GM12878 (cell line): ENCODE measurements around the gene PITPNB. TPM values are rescaled to one million over a fixed set of nuclear protein-coding genes. Genes with fewer than 3 reads are reported as not detected.
A peak's percentile ranks its signal among the peaks of the same experiment; 100 is the strongest.

ENCODE experiments used
- ATAC-seq: fragments of 200-7000 bp; cut with Tn5 transposase; 3 replicates; pipeline ENCODE4 v1.9.1; 2020; ENCODE audit warnings: mild to moderate bottlenecking, moderate library complexity
- BruUV-seq: library from RNA; stranded (reverse); fragments of 400-500 nt; replicated peaks from 2 replicates; lab custom pipeline; 2021; lab: Mats Ljungman, UMichigan
- CTCF ChIA-PET: fragments of 300-600 bp; sonication (Branson Sonifier 250); formaldehyde crosslinking; extraction: SDS; loops from one replicate; lab custom pipeline; 2021; ENCODE audit warnings: inconsistent platforms; lab: Yijun Ruan, JAX
- POLR2A ChIA-PET: fragments of 350-600 bp; formaldehyde crosslinking; extraction: SDS; loops from one replicate; lab custom pipeline; 2021; ENCODE audit warnings: inconsistent platforms; lab: Charles Lee
- RAD21 ChIA-PET: fragments of 300-600 bp; sonication (Branson Sonifier 250); formaldehyde crosslinking; loops from one replicate; lab custom pipeline; 2023; ENCODE audit warnings: antibody characterized with exemption; ENCODE audit not compliant: unreplicated experiment; lab: Charles Lee
- SMC1A ChIA-PET: fragments of 300-600 bp; sonication (Branson Sonifier 250); formaldehyde crosslinking; loops from one replicate; lab custom pipeline; 2023; ENCODE audit not compliant: unreplicated experiment, uncharacterized antibody; lab: Charles Lee
- DNase-seq: peaks from one replicate; pipeline ENCODE4 v3.0.0-alpha.2; 2011; ENCODE audit warnings: low read depth, low spot score
- FAIRE-seq: peaks from 3 replicates; lab custom pipeline; 2011; peaks lifted over from hg19 to GRCh38; lab: Jason Lieb, UNC
- H2AFZ ChIP-seq: 2 replicates; pipeline ENCODE4 v1.6.0; 2011; ENCODE audit warnings: low read depth, low read length, control low read depth; ENCODE audit not compliant: control insufficient read depth
- H3K27ac ChIP-seq: 2 replicates; pipeline ENCODE4 v1.5.1; 2011; ENCODE audit warnings: control low read depth; ENCODE audit not compliant: control insufficient read depth, insufficient read depth
- H3K27me3 ChIP-seq, 2 experiments: replicated peaks in 1 of 2; 2 replicates each; pipeline versions ENCODE4 v1.6.0 to v1.6.1; 2011; ENCODE audit warnings: low read length in 1 of 2; ENCODE audit not compliant: control insufficient read depth in 2 of 2, insufficient read depth in 2 of 2
- H3K36me3 ChIP-seq, 2 experiments: 2 replicates each; pipeline ENCODE4 v1.5.1; 2011; ENCODE audit warnings: low read length in 1 of 2; ENCODE audit not compliant: control insufficient read depth in 2 of 2, insufficient read depth in 2 of 2
- H3K4me1 ChIP-seq: 2 replicates; pipeline ENCODE4 v1.6.1; 2011; ENCODE audit warnings: mild to moderate bottlenecking, low read length, moderate library complexity, mixed read lengths; ENCODE audit not compliant: control insufficient read depth, insufficient read depth
- H3K4me2 ChIP-seq: 2 replicates; pipeline ENCODE4 v1.6.0; 2011; ENCODE audit warnings: control low read depth; ENCODE audit not compliant: control insufficient read depth, insufficient read depth
- H3K4me3 ChIP-seq: fragments of 200-600 bp; sonication (generic); 2 replicates; pipeline ENCODE4 v1.5.1; 2016
- H3K79me2 ChIP-seq: 2 replicates; pipeline ENCODE4 v1.6.0; 2011; ENCODE audit warnings: low read length; ENCODE audit not compliant: control insufficient read depth, insufficient read depth
- H3K9ac ChIP-seq: 2 replicates; pipeline ENCODE4 v1.8.0; 2011; ENCODE audit warnings: low read length, control low read depth, mixed read lengths; ENCODE audit not compliant: control insufficient read depth, insufficient read depth
- H3K9me3 ChIP-seq: replicated peaks from 3 replicates; pipeline ENCODE4 v1.5.1; 2011; ENCODE audit warnings: mild to moderate bottlenecking, low read length; ENCODE audit not compliant: control insufficient read depth, insufficient read depth
- H4K20me1 ChIP-seq: 2 replicates; pipeline ENCODE4 v1.6.0; 2011; ENCODE audit not compliant: control insufficient read depth, insufficient read depth
- BMI1 ChIP-seq: fragments of 450-650 bp; IDR thresholded peaks from 2 replicates; pipeline ENCODE4 v1.6.1; 2016; ENCODE audit warnings: mild to moderate bottlenecking, moderate library complexity, borderline replicate concordance
- CBX3 ChIP-seq: fragments of 200-600 bp; sonication (generic); IDR thresholded peaks from 2 replicates; pipeline ENCODE4 v1.6.1; 2016; ENCODE audit warnings: low read depth, borderline replicate concordance
- NR2C2 ChIP-seq: IDR thresholded peaks from 2 replicates; pipeline ENCODE4 v1.6.1; 2011; ENCODE audit warnings: borderline replicate concordance, low read depth; ENCODE audit not compliant: control insufficient read depth, insufficient read length
- RAD51 ChIP-seq: fragments of 450-650 bp; IDR thresholded peaks from 2 replicates; pipeline ENCODE4 v1.6.1; 2016; ENCODE audit warnings: moderate library complexity, mild to moderate bottlenecking, inconsistent platforms
- SPI1 ChIP-seq: IDR thresholded peaks from 2 replicates; pipeline ENCODE4 v1.6.1; 2011; ENCODE audit warnings: low read depth, mild to moderate bottlenecking, low read length, moderate library complexity, borderline replicate concordance; ENCODE audit not compliant: insufficient read depth
- TCF7 ChIP-seq: IDR thresholded peaks from 2 replicates; pipeline ENCODE4 v1.6.1; 2014; ENCODE audit warnings: antibody characterized with exemption, borderline replicate concordance
- ZNF217 ChIP-seq: fragments of 450-650 bp; IDR thresholded peaks from 2 replicates; pipeline ENCODE4 v1.6.1; 2017; ENCODE audit warnings: antibody characterized with exemption, mild to moderate bottlenecking
- WGBS: methylation state at CpG from one replicate; pipeline ENCODE4 v1.1.6; 2016; ENCODE audit warnings: low lambda C conversion rate; ENCODE audit not compliant: insufficient replicate concordance, insufficient coverage; ENCODE audit errors: missing lambda C conversion rate; 5-methylcytosine and 5-hydroxymethylcytosine counted together
- in situ Hi-C: fragments of 300-500 bp; cut with MboI; formaldehyde crosslinking; loops from 9 replicates; pipeline ENCODE4 v1.14.3; 2018; ENCODE audit warnings: mixed read lengths
- intact Hi-C: fragments of 100-400 bp; cut with micrococcal nuclease; formaldehyde crosslinking; loops from one replicate; pipeline ENCODE4 v1.14.2; 2022; ENCODE audit not compliant: unreplicated experiment
- polyA plus RNA-seq, 11 experiments: library from polyadenylated mRNA; depleted of rRNA in 4 of 11; unstranded in 6 of 11; stranded (reverse) in 5 of 11; fragments of >200 nt; fragmentation: Nextera tagmentation in 4 of 11; fragmentation: Illumina TruSeq in 1 of 11; extraction: Ambion mirVana in 4 of 11; extraction: Trizol in 1 of 11; gene quantifications; 1 replicate in 1 of 11; 2 replicates in 10 of 11; pipeline versions ENCODE4 v1.2.1 to v1.2.3, GENCODE V29; 2011 to 2016; ENCODE audit warnings: inconsistent platforms in 2 of 11, missing spikeins in 2 of 11, low read depth in 1 of 11
- total RNA-seq, 4 experiments: library from RNA; depleted of rRNA in 3 of 4; stranded (reverse); fragments of >200 nt in 3 of 4; fragmentation: Illumina TruSeq in 1 of 4; extraction: Trizol in 1 of 4; gene quantifications; 2 replicates each; pipeline versions ENCODE4 v1.2.1 to v1.2.3, GENCODE V29; 2013 to 2021
- TF ChIP-seq, protein P1 (sequence below): fragments of 150-350 bp; IDR thresholded peaks from 2 replicates; pipeline ENCODE4 v1.6.1; 2014; ENCODE audit warnings: mild to moderate bottlenecking, low read depth, low read length
- TF ChIP-seq, protein P2 (sequence below): fragments of 450-650 bp; IDR thresholded peaks from 2 replicates; pipeline ENCODE4 v1.6.1; 2017; ENCODE audit warnings: mild to moderate bottlenecking
- TF ChIP-seq, protein P3 (sequence below): fragments of 450-650 bp; IDR thresholded peaks from 2 replicates; pipeline ENCODE4 v1.6.1; 2017; ENCODE audit warnings: mild to moderate bottlenecking, moderate library complexity
- TF ChIP-seq, protein P4 (sequence below): fragments of 450-650 bp; IDR thresholded peaks from 2 replicates; pipeline ENCODE4 v1.6.1; 2017; ENCODE audit warnings: low read depth, mild to moderate bottlenecking, moderate library complexity

The PITPNB gene
- total and polyA plus RNA-seq, 10 of the 15 experiments (the other 5 are each of a cell fraction or from before 2014, with no cell fraction given): 19.7 to 116 (median 64.9) TPM

DNA sequence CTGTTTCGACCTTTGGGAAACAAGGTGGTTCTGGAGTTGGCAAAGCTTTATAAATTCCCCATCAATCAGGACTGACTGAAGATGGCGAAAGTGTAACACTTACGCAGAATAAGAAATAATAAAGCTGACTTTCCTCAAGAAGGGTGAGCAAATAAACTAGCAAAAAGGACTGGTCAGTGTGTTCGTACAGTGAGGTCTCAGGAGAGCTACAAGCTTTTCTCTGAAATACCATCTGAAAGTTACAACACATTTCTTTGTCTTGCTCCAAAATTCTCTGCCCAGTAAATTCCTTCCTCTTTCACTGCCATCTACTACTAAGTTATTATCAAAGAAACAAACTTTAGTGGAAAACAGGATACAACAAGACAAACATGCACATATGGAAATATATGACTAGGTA, 13.4 kb downstream of the PITPNB start (continued):
- TF ChIP-seq, protein P1, sequence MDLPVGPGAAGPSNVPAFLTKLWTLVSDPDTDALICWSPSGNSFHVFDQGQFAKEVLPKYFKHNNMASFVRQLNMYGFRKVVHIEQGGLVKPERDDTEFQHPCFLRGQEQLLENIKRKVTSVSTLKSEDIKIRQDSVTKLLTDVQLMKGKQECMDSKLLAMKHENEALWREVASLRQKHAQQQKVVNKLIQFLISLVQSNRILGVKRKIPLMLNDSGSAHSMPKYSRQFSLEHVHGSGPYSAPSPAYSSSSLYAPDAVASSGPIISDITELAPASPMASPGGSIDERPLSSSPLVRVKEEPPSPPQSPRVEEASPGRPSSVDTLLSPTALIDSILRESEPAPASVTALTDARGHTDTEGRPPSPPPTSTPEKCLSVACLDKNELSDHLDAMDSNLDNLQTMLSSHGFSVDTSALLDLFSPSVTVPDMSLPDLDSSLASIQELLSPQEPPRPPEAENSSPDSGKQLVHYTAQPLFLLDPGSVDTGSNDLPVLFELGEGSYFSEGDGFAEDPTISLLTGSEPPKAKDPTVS: no peak
- TF ChIP-seq, protein P2, sequence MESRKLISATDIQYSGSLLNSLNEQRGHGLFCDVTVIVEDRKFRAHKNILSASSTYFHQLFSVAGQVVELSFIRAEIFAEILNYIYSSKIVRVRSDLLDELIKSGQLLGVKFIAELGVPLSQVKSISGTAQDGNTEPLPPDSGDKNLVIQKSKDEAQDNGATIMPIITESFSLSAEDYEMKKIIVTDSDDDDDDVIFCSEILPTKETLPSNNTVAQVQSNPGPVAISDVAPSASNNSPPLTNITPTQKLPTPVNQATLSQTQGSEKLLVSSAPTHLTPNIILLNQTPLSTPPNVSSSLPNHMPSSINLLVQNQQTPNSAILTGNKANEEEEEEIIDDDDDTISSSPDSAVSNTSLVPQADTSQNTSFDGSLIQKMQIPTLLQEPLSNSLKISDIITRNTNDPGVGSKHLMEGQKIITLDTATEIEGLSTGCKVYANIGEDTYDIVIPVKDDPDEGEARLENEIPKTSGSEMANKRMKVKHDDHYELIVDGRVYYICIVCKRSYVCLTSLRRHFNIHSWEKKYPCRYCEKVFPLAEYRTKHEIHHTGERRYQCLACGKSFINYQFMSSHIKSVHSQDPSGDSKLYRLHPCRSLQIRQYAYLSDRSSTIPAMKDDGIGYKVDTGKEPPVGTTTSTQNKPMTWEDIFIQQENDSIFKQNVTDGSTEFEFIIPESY: no peak
- TF ChIP-seq, all 136 proteins: peak for 0

DNA sequence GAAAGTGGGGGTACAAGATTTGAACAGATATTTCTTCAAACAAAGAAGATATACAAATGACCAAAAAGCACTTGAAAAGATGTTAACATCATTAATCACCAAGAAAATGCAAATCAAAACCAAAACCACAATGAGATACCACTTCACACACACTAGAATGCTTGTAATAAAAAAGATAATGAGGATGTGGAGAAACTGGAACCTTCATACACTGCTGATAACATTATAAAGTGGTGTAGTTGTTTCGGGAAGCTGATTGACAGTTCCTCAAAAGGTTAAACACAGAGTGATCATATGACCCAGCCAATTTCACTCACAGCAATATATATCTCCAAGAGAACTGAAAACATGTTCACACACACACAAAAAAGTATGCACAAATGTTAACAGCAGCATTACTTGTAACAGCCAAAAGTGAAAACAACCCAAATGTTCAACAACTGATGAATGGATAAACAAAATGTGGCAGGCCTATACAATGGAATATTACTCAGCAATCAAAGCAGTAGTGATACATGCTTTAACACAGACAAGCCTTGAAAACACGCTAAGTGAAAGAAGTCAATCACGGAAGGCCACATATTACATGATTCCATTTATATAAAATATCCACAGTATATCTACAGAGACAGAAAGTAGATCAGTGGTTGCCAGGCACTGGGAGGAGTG, 15.1 kb downstream of the PITPNB start:
- Histone ChIP-seq H3K4me3 (no peak overlapping the region), H3K4me2 (peak overlapping the region; percentile 15; the same call in 1 of the 2 replicates), H2AFZ (no peak overlapping the region), H3K36me3 (peaks cover 11 to 27% of the 10 kb centered on the region in 2 experiments; a peak in 3 of 4 replicates), H3K27ac (peak overlapping the region; percentile 37; the same call in 1 of the 2 replicates), H3K4me1 (peaks cover 7% of the 10 kb centered on the region), H3K79me2 (peaks cover 23% of the 10 kb centered on the region), H3K27me3 (no peaks in the 10 kb centered on the region), H3K9me3 (no peaks in the 10 kb centered on the region), H3K9ac (no peak overlapping the region; the same call in 1 of the 2 replicates), H4K20me1 (peaks cover 8% of the 10 kb centered on the region; the same call in 1 of the 2 replicates)
- in situ Hi-C loops (no loop called here), intact Hi-C loops (no loop called here)
- BruUV-seq: no TSS peak
- RAD21 ChIA-PET: interaction anchor here (1.0 kb wide), 1 partner anchor 9 kb away, joined by 3 read pairs; no protein-coding TSS in a partner anchor
- SMC1A ChIA-PET: interaction anchor here (1.0 kb wide), 1 partner anchor 15 kb away, joined by 3 read pairs; no protein-coding TSS in a partner anchor
- peak; percentile 42 for DNase-seq
- CTCF ChIA-PET: interaction anchor here (1.3 to 1.5 kb wide), 2 partner anchors 17 to 25 kb away, joined by 3 to 8 read pairs; no protein-coding TSS in a partner anchor
- POLR2A ChIA-PET: interaction anchor here (0.6 kb wide), 1 partner anchor 9 kb away, joined by 9 read pairs; no protein-coding TSS in a partner anchor
- WGBS: 89% methylated on average over 3 of the region's 3 CpGs
- ATAC-seq: peak; percentile 95
- FAIRE-seq: peak; percentile 65
- TF ChIP-seq ZNF217 (peak; percentile 70; the same call in 1 of the 2 replicates), SPI1 (peak; percentile 42; the same call in 1 of the 2 replicates), RAD51 (peak; percentile 86), CBX3 (no peak), NR2C2 (no peak), TCF7 (no peak), BMI1 (no peak; the same call in 1 of the 2 replicates)
- TF ChIP-seq, protein P3, sequence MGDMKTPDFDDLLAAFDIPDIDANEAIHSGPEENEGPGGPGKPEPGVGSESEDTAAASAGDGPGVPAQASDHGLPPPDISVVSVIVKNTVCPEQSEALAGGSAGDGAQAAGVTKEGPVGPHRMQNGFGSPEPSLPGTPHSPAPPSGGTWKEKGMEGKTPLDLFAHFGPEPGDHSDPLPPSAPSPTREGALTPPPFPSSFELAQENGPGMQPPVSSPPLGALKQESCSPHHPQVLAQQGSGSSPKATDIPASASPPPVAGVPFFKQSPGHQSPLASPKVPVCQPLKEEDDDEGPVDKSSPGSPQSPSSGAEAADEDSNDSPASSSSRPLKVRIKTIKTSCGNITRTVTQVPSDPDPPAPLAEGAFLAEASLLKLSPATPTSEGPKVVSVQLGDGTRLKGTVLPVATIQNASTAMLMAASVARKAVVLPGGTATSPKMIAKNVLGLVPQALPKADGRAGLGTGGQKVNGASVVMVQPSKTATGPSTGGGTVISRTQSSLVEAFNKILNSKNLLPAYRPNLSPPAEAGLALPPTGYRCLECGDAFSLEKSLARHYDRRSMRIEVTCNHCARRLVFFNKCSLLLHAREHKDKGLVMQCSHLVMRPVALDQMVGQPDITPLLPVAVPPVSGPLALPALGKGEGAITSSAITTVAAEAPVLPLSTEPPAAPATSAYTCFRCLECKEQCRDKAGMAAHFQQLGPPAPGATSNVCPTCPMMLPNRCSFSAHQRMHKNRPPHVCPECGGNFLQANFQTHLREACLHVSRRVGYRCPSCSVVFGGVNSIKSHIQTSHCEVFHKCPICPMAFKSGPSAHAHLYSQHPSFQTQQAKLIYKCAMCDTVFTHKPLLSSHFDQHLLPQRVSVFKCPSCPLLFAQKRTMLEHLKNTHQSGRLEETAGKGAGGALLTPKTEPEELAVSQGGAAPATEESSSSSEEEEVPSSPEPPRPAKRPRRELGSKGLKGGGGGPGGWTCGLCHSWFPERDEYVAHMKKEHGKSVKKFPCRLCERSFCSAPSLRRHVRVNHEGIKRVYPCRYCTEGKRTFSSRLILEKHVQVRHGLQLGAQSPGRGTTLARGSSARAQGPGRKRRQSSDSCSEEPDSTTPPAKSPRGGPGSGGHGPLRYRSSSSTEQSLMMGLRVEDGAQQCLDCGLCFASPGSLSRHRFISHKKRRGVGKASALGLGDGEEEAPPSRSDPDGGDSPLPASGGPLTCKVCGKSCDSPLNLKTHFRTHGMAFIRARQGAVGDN: peak; percentile 44; the same call in 1 of the 2 replicates
- TF ChIP-seq, protein P4, sequence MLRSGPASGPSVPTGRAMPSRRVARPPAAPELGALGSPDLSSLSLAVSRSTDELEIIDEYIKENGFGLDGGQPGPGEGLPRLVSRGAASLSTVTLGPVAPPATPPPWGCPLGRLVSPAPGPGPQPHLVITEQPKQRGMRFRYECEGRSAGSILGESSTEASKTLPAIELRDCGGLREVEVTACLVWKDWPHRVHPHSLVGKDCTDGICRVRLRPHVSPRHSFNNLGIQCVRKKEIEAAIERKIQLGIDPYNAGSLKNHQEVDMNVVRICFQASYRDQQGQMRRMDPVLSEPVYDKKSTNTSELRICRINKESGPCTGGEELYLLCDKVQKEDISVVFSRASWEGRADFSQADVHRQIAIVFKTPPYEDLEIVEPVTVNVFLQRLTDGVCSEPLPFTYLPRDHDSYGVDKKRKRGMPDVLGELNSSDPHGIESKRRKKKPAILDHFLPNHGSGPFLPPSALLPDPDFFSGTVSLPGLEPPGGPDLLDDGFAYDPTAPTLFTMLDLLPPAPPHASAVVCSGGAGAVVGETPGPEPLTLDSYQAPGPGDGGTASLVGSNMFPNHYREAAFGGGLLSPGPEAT: peak; percentile 76
